Activated T-helper 17 cell treated with anti-CD3 and anti-CD28 coated beads, Interleukin-2, amount 50 U/mL, for 72 hours (primary cell): ENCODE results near the gene RBM10. TPM values are rescaled to one million over a fixed set of nuclear protein-coding genes. Genes with fewer than 3 reads are reported as not detected.

Source experiments
- ATAC-seq: fragments of 150-1000 bp; cut with Tn5 transposase; replicated peaks from 2 replicates; pipeline ENCODE4 v1.10.0; 2021; ENCODE audit warnings: mild to moderate bottlenecking, moderate library complexity
- H3K27ac Mint-ChIP-seq: one replicate; pipeline ENCODE4 v1.8.0; 2022; ENCODE audit warnings: mixed read lengths
- H3K27me3 Mint-ChIP-seq: one replicate; pipeline ENCODE4 v1.8.0; 2022; ENCODE audit warnings: mixed read lengths
- H3K36me3 Mint-ChIP-seq: one replicate; pipeline ENCODE4 v1.8.0; 2022; ENCODE audit warnings: low read depth, mild to moderate bottlenecking, mixed read lengths
- H3K4me1 Mint-ChIP-seq: one replicate; pipeline ENCODE4 v1.8.0; 2022; ENCODE audit warnings: mixed read lengths
- H3K4me3 Mint-ChIP-seq: one replicate; pipeline ENCODE4 v1.8.0; 2022; ENCODE audit warnings: mild to moderate bottlenecking, mixed read lengths
- H3K9me3 Mint-ChIP-seq: one replicate; pipeline ENCODE4 v1.8.0; 2022; ENCODE audit warnings: mixed read lengths
- total RNA-seq, 2 donors: library from RNA; stranded (reverse); gene quantifications; one replicate each; pipeline ENCODE4 v1.2.3, GENCODE V29; 2022

The RBM10 gene
- total RNA-seq, 2 donors from 2014 or later = 54.3 to 57.9 TPM

GRCh38 chrX:47233333-47234113, 88.5 kb downstream of the RBM10 start:
- H3K27me3 Mint-ChIP-seq = no peaks in the 10 kb centered on the region
- peak; percentile 93 for ATAC-seq
- H3K36me3 Mint-ChIP-seq = peaks cover 28% of the 10 kb centered on the region
- H3K4me3 Mint-ChIP-seq = peak overlapping the region; percentile 83
- no peaks in the 10 kb centered on the region for H3K9me3 Mint-ChIP-seq
- H3K4me1 Mint-ChIP-seq = peaks cover 11% of the 10 kb centered on the region
- H3K27ac Mint-ChIP-seq = peak overlapping the region; percentile 94

GRCh38 chrX:47234583-47234982, 89.6 kb downstream of the RBM10 start:
- Mint-ChIP-seq H3K36me3 (peaks cover 19% of the 10 kb centered on the region), H3K9me3 (no peaks in the 10 kb centered on the region), H3K27me3 (no peaks in the 10 kb centered on the region), H3K4me1 (peaks cover 11% of the 10 kb centered on the region), H3K27ac (peak overlapping the region; percentile 94), H3K4me3 (peak overlapping the region; percentile 83)
- no peak for ATAC-seq

GRCh38 chrX:47235691-47236103, 90.7 kb downstream of the RBM10 start:
- no peaks in the 10 kb centered on the region for H3K27me3 Mint-ChIP-seq
- peak overlapping the region; percentile 28 for H3K27ac Mint-ChIP-seq
- H3K4me3 Mint-ChIP-seq = peak overlapping the region; percentile 83
- peaks cover 6% of the 10 kb centered on the region for H3K4me1 Mint-ChIP-seq
- H3K9me3 Mint-ChIP-seq = no peaks in the 10 kb centered on the region
- ATAC-seq = no peak
- peaks cover 22% of the 10 kb centered on the region for H3K36me3 Mint-ChIP-seq

Other genes starting within 250 kb of the RBM10 start
- 1 to 10 TPM in 1 of 2 donors, under 1 TPM in 1; 0.54 to 1.3 TPM for gene JADE3, start 232.8 kb upstream of the RBM10 start, total RNA-seq
- not detected for gene RGN, start 66.8 kb upstream of the RBM10 start, total RNA-seq
- gene NDUFB11, start 519 bp upstream of the RBM10 start, total RNA-seq = 10 to 100 TPM; 72.3 to 94.4 TPM
- 100 to 1,000 TPM; 227 to 255 TPM for gene UBA1, start 48.6 kb downstream of the RBM10 start, total RNA-seq
- 10 to 100 TPM; 58.3 to 71.5 TPM for gene CDK16, start 73.5 kb downstream of the RBM10 start, total RNA-seq
- gene USP11, start 87.8 kb downstream of the RBM10 start, total RNA-seq = 10 to 100 TPM; 24.0 to 26.6 TPM
- gene ZNF157, start 225.4 kb downstream of the RBM10 start, total RNA-seq = 1 to 10 TPM in 1 of 2 donors, under 1 TPM in 1; 0.71 to 3.1 TPM